K562 (cell line): ENCODE results near the gene CNOT11.

Experiments
- MYBL2 ChIP-seq, 2 experiments: fragments of 450-650 bp in 1 of 2; sonication (generic) in 1 of 2; formaldehyde crosslinking in 1 of 2; IDR thresholded peaks; 2 replicates each; pipeline versions ENCODE4 v1.6.1 to v1.8.1; 2017 to 2022; ENCODE audit warnings: borderline replicate concordance in 1 of 2, inconsistent platforms in 1 of 2, low read depth in 1 of 2, mild to moderate bottlenecking in 1 of 2, missing genetic modification reagents in 1 of 2, moderate library complexity in 1 of 2
- POLR2AphosphoS5 ChIP-seq: IDR thresholded peaks from 2 replicates; pipeline ENCODE4 v1.6.1; 2011; ENCODE audit warnings: mild to moderate bottlenecking, low read depth, low read length, moderate library complexity; ENCODE audit not compliant: control insufficient read depth, insufficient read depth
- SIN3A ChIP-seq, 2 experiments: fragments of 150-350 bp in 1 of 2; IDR thresholded peaks; 2 replicates each; pipeline ENCODE4 v1.6.1; 2011 to 2016; ENCODE audit warnings: borderline replicate concordance in 2 of 2, low read depth in 2 of 2, low read length in 2 of 2, mild to moderate bottlenecking in 2 of 2, moderate library complexity in 2 of 2; ENCODE audit not compliant: control insufficient read depth in 1 of 2
- SP2 ChIP-seq: IDR thresholded peaks from 2 replicates; pipeline ENCODE4 v1.6.1; 2011; ENCODE audit warnings: mild to moderate bottlenecking, low read depth, low read length, moderate library complexity; ENCODE audit not compliant: poor library complexity, severe bottlenecking; ENCODE audit errors: extremely low read depth
- ZNF121 ChIP-seq: sonication (generic); formaldehyde crosslinking; conservative IDR thresholded peaks from 2 replicates; pipeline ENCODE4 v1.8.0; 2022; ENCODE audit warnings: missing genetic modification reagents
- TF ChIP-seq, protein P1 (sequence below), 3 experiments: IDR thresholded peaks in 2 of 3; conservative IDR thresholded peaks in 1 of 3; 2 replicates each; pipeline ENCODE4 v1.5.1; 2011 to 2012; ENCODE audit warnings: low read length in 3 of 3, mild to moderate bottlenecking in 3 of 3, control low read depth in 2 of 3, improper control_type of control experiment in 1 of 3, inconsistent platforms in 1 of 3, low read depth in 1 of 3, mixed read lengths in 1 of 3, moderate library complexity in 1 of 3; ENCODE audit not compliant: insufficient read depth in 2 of 3

DNA sequence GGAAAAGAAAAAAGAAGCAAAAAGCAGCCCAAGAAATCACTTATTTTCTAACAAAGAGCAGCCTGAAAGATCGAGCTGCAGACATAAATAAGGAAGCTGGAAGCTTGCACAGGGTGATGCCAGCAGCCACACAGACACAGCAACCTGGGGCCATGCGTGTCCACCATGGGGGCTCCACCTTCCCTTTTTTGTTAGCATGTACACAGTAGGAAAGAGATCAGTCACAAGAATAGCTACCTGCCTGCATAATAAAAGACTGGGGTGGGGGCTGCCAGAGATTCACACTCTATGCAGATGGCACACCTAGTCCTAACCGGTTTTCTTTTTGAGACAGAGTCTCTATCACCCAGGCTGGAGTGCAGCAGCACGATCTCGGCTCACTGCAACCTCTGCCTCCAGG is 2.9 kb upstream of the CNOT11 start:
- no peak for TF ChIP-seq POLR2AphosphoS5
- no peak for TF ChIP-seq MYBL2 (IDR thresholded peaks at IDR 0.05; ENCODE audit: low read depth)
- TF ChIP-seq MYBL2 (CRISPR knock-in tag; IDR thresholded peaks at IDR 0.05; ENCODE audit: borderline replicate concordance), result no peak
- no peak for TF ChIP-seq SIN3A (IDR thresholded peaks at IDR 0.05; ENCODE audit: borderline replicate concordance in 2 of 2, control insufficient read depth in 1 of 2, low read depth in 2 of 2, low read length in 2 of 2)
- TF ChIP-seq, protein P1, sequence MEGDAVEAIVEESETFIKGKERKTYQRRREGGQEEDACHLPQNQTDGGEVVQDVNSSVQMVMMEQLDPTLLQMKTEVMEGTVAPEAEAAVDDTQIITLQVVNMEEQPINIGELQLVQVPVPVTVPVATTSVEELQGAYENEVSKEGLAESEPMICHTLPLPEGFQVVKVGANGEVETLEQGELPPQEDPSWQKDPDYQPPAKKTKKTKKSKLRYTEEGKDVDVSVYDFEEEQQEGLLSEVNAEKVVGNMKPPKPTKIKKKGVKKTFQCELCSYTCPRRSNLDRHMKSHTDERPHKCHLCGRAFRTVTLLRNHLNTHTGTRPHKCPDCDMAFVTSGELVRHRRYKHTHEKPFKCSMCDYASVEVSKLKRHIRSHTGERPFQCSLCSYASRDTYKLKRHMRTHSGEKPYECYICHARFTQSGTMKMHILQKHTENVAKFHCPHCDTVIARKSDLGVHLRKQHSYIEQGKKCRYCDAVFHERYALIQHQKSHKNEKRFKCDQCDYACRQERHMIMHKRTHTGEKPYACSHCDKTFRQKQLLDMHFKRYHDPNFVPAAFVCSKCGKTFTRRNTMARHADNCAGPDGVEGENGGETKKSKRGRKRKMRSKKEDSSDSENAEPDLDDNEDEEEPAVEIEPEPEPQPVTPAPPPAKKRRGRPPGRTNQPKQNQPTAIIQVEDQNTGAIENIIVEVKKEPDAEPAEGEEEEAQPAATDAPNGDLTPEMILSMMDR (IDR thresholded peaks at IDR 0.05 in 2 of 3, conservative IDR thresholded peaks at IDR 0.05 in 1 of 3; ENCODE audit: insufficient read depth in 2 of 3, low read depth in 1 of 3, low read length in 3 of 3), result no peak
- no peak for TF ChIP-seq SP2
- TF ChIP-seq ZNF121 (CRISPR knock-in tag), result no peak
